Neuron (in vitro differentiated cells): ENCODE measurements around the gene CNOT11.

ENCODE experiments used
- H2AFZ ChIP-seq: one replicate; pipeline ENCODE4 v1.6.1; 2013; ENCODE audit warnings: low read depth, mild to moderate bottlenecking, inconsistent platforms, low read length, moderate library complexity
- H3K27me3 ChIP-seq: one replicate; pipeline ENCODE4 v1.6.1; 2013; ENCODE audit warnings: low read length; ENCODE audit not compliant: insufficient read depth
- H3K36me3 ChIP-seq: one replicate; pipeline ENCODE4 v1.6.1; 2013; ENCODE audit warnings: low read length; ENCODE audit not compliant: insufficient read depth
- H3K4me1 ChIP-seq: one replicate; pipeline ENCODE4 v1.6.1; 2013; ENCODE audit warnings: low read length; ENCODE audit not compliant: insufficient read depth
- H3K4me3 ChIP-seq: 2 replicates; pipeline ENCODE4 v1.5.1; 2013; ENCODE audit warnings: mild to moderate bottlenecking, low read length, moderate library complexity
- H3K9me3 ChIP-seq: one replicate; pipeline ENCODE4 v1.6.1; 2013; ENCODE audit warnings: low read length

Gene CNOT11

GRCh38 chr2:101253013-101253702 is 472 bp downstream of the CNOT11 start:
- Histone ChIP-seq H2AFZ (peak overlapping the region; percentile 31), H3K9me3 (no peaks in the 10 kb centered on the region), H3K27me3 (no peaks in the 10 kb centered on the region), H3K36me3 (peaks cover 4% of the 10 kb centered on the region), H3K4me1 (peaks cover 16% of the 10 kb centered on the region), H3K4me3 (peak overlapping the region; percentile 89)

- Histone ChIP-seq H3K4me1 (peaks cover 16% of the 10 kb centered on the region), H3K4me3 (peak overlapping the region; percentile 89), H3K27me3 (no peaks in the 10 kb centered on the region), H2AFZ (no peak overlapping the region), H3K9me3 (peaks cover 4% of the 10 kb centered on the region), H3K36me3 (peaks cover 10% of the 10 kb centered on the region)
Observed at GRCh38 chr2:101253703-101254450, 1.2 kb downstream of the CNOT11 start.

GRCh38 chr2:101255501-101255900 is 2.8 kb downstream of the CNOT11 start:
- H3K9me3 ChIP-seq: peaks cover 6% of the 10 kb centered on the region
- H3K27me3 ChIP-seq: no peaks in the 10 kb centered on the region
- H3K4me1 ChIP-seq: peaks cover 16% of the 10 kb centered on the region
- peaks cover 23% of the 10 kb centered on the region for H3K36me3 ChIP-seq
- no peak overlapping the region for H3K4me3 ChIP-seq
- H2AFZ ChIP-seq: no peak overlapping the region

- H3K4me3 ChIP-seq: no peak overlapping the region
- peaks cover 16% of the 10 kb centered on the region for H3K4me1 ChIP-seq
- peaks cover 31% of the 10 kb centered on the region for H3K36me3 ChIP-seq
- no peaks in the 10 kb centered on the region for H3K27me3 ChIP-seq
- peaks cover 6% of the 10 kb centered on the region for H3K9me3 ChIP-seq
- no peak overlapping the region for H2AFZ ChIP-seq
Observed at GRCh38 chr2:101256316-101256715, 3.6 kb downstream of the CNOT11 start.

GRCh38 chr2:101258804-101259203 is 6.1 kb downstream of the CNOT11 start:
- Histone ChIP-seq H3K4me3 (no peak overlapping the region), H3K4me1 (peaks cover 9% of the 10 kb centered on the region), H3K9me3 (peaks cover 6% of the 10 kb centered on the region), H2AFZ (no peak overlapping the region), H3K36me3 (peaks cover 46% of the 10 kb centered on the region), H3K27me3 (no peaks in the 10 kb centered on the region)

- H2AFZ ChIP-seq: no peak overlapping the region
- no peak overlapping the region for H3K4me3 ChIP-seq
- H3K27me3 ChIP-seq: no peaks in the 10 kb centered on the region
- no peaks in the 10 kb centered on the region for H3K4me1 ChIP-seq
- H3K36me3 ChIP-seq: peaks cover 69% of the 10 kb centered on the region
- H3K9me3 ChIP-seq: peaks cover 6% of the 10 kb centered on the region
Observed at GRCh38 chr2:101262142-101262541, 9.5 kb downstream of the CNOT11 start.

- H3K36me3 ChIP-seq: peaks cover 78% of the 10 kb centered on the region
Observed at GRCh38 chr2:101263377-101263800, 10.7 kb downstream of the CNOT11 start.

GRCh38 chr2:101264360-101264939 is 11.8 kb downstream of the CNOT11 start:
- Histone ChIP-seq H3K4me3 (no peak overlapping the region), H3K27me3 (no peaks in the 10 kb centered on the region), H2AFZ (no peak overlapping the region), H3K36me3 (peaks cover 77% of the 10 kb centered on the region), H3K9me3 (no peaks in the 10 kb centered on the region), H3K4me1 (no peaks in the 10 kb centered on the region)

More at GRCh38 chr2:101263377-101263800, 10.7 kb downstream of the CNOT11 start:
- peaks cover 6% of the 10 kb centered on the region for H3K9me3 ChIP-seq
- H3K4me1 ChIP-seq: no peaks in the 10 kb centered on the region
- H2AFZ ChIP-seq: no peak overlapping the region
- H3K27me3 ChIP-seq: no peaks in the 10 kb centered on the region
- H3K4me3 ChIP-seq: no peak overlapping the region

GRCh38 chr2:101265893-101266499 is 13.3 kb downstream of the CNOT11 start:
- H3K4me1 ChIP-seq: no peaks in the 10 kb centered on the region
- no peak overlapping the region for H2AFZ ChIP-seq
- no peak overlapping the region for H3K4me3 ChIP-seq
- no peaks in the 10 kb centered on the region for H3K27me3 ChIP-seq
- no peaks in the 10 kb centered on the region for H3K9me3 ChIP-seq
- H3K36me3 ChIP-seq: peaks cover 79% of the 10 kb centered on the region

- peaks cover 82% of the 10 kb centered on the region for H3K36me3 ChIP-seq
- no peak overlapping the region for H2AFZ ChIP-seq
- H3K9me3 ChIP-seq: no peaks in the 10 kb centered on the region
- H3K27me3 ChIP-seq: no peaks in the 10 kb centered on the region
- no peaks in the 10 kb centered on the region for H3K4me1 ChIP-seq
- no peak overlapping the region for H3K4me3 ChIP-seq
Observed at GRCh38 chr2:101267671-101268656, 15.3 kb downstream of the CNOT11 start.

- Histone ChIP-seq H3K9me3 (no peaks in the 10 kb centered on the region), H3K27me3 (no peaks in the 10 kb centered on the region), H3K4me1 (no peaks in the 10 kb centered on the region), H3K36me3 (peaks cover 69% of the 10 kb centered on the region), H3K4me3 (no peak overlapping the region), H2AFZ (no peak overlapping the region)
Observed at GRCh38 chr2:101270700-101271259, 18.1 kb downstream of the CNOT11 start.
